ENCODE results near the gene S1PR3.

The S1PR3 gene

GRCh38 chr9:88954066-88954465 lies 37.2 kb upstream of the S1PR3 start:
- DNase-seq (ENCODE audit: low read depth, low spot score) = no peak
- H3K4me3 ChIP-seq (ENCODE audit: low read depth, low read length) = no peak overlapping the region
- TF ChIP-seq CTCF (IDR thresholded peaks at IDR 0.05; ENCODE audit: insufficient read depth, low read length, missing control alignments) = no peak
- ChIA-PET CTCF (no interaction called here), POLR2A (no interaction called here)

GRCh38 chr9:88957526-88957925 lies 33.7 kb upstream of the S1PR3 start:
- TF ChIP-seq CTCF (IDR thresholded peaks at IDR 0.05; ENCODE audit: insufficient read depth, low read length, missing control alignments) = no peak
- H3K4me3 ChIP-seq (ENCODE audit: low read depth, low read length) = no peak overlapping the region
- ChIA-PET POLR2A (no interaction called here), CTCF (no interaction called here)
- no peak for DNase-seq (ENCODE audit: low read depth, low spot score)

- ChIA-PET CTCF (no interaction called here), POLR2A (no interaction called here)
- DNase-seq (ENCODE audit: low read depth, low spot score) = no peak
- H3K4me3 ChIP-seq (ENCODE audit: low read depth, low read length) = no peak overlapping the region
- TF ChIP-seq CTCF (IDR thresholded peaks at IDR 0.05; ENCODE audit: insufficient read depth, low read length, missing control alignments) = no peak
These were observed 31.4 kb upstream of the S1PR3 start for GRCh38 chr9:88959727-88960469.

- POLR2A ChIA-PET = no interaction called here
- no peak overlapping the region for H3K4me3 ChIP-seq (ENCODE audit: low read depth, low read length)
- TF ChIP-seq CTCF (IDR thresholded peaks at IDR 0.05; ENCODE audit: insufficient read depth, low read length, missing control alignments) = no peak
- CTCF ChIA-PET = no interaction called here
- no peak for DNase-seq (ENCODE audit: low read depth, low spot score)
These were observed 30.6 kb upstream of the S1PR3 start for GRCh38 chr9:88960632-88961031.

- CTCF ChIA-PET = no interaction called here
- H3K4me3 ChIP-seq (ENCODE audit: low read depth, low read length) = no peak overlapping the region
- POLR2A ChIA-PET = no interaction called here
- no peak for DNase-seq (ENCODE audit: low read depth, low spot score)
- no peak for TF ChIP-seq CTCF (IDR thresholded peaks at IDR 0.05; ENCODE audit: insufficient read depth, low read length, missing control alignments)
These were observed 25.8 kb upstream of the S1PR3 start for GRCh38 chr9:88965473-88965872.

- TF ChIP-seq CTCF (IDR thresholded peaks at IDR 0.05; ENCODE audit: insufficient read depth, low read length, missing control alignments) = no peak
- ChIA-PET POLR2A (no interaction called here), CTCF (no interaction called here)
- no peak overlapping the region for H3K4me3 ChIP-seq (ENCODE audit: low read depth, low read length)
- DNase-seq (ENCODE audit: low read depth, low spot score) = no peak
These were observed 24.2 kb upstream of the S1PR3 start for GRCh38 chr9:88966894-88967676.

Data from AG04449 (cell line).